HepG2 (cell line): ENCODE data around the gene RFXAP. TPM values are rescaled to one million over a fixed set of nuclear protein-coding genes. Genes with fewer than 3 reads are reported as not detected.

ENCODE experiments used
- ATAC-seq: fragments of 200-7000 bp; cut with Tn5 transposase; 3 replicates; pipeline ENCODE4 v1.9.1; 2020; ENCODE audit warnings: mild to moderate bottlenecking, moderate library complexity
- BruUV-seq: library from RNA; stranded (reverse); fragments of 400-500 nt; replicated peaks from 2 replicates; lab custom pipeline; 2021; lab: Mats Ljungman, UMichigan
- CTCF ChIA-PET: fragments of 300-600 bp; formaldehyde crosslinking; extraction: SDS; loops from one replicate; lab custom pipeline; 2021; ENCODE audit warnings: low total read pairs, inconsistent platforms, low intra/inter-chr PET ratio; lab: Yijun Ruan, JAX
- POLR2A ChIA-PET: fragments of 350-600 bp; sonication (Branson Sonifier 250); formaldehyde crosslinking; loops from one replicate; lab custom pipeline; 2020; ENCODE audit warnings: antibody characterized with exemption, inconsistent platforms; lab: Yijun Ruan, JAX
- DNase-seq: peaks from one replicate; pipeline ENCODE4 v3.0.0-alpha.2; 2015; ENCODE audit warnings: low spot score
- FAIRE-seq: peaks from 3 replicates; lab custom pipeline; 2011; peaks lifted over from hg19 to GRCh38; lab: Jason Lieb, UNC
- H2AFZ ChIP-seq: one replicate; pipeline ENCODE4 v1.6.1; 2011; ENCODE audit warnings: low read length, inconsistent platforms
- H3K27ac ChIP-seq: fragments of 300-600 bp; 3 replicates; pipeline ENCODE4 v1.8.0; 2011; ENCODE audit warnings: mixed run types, mild to moderate bottlenecking, mixed read lengths, low read length, inconsistent platforms; ENCODE audit not compliant: insufficient read depth; ENCODE audit errors: extremely low read length
- H3K27me3 ChIP-seq, 2 experiments: fragments of 200-600 bp in 1 of 2; 2 replicates in 1 of 2; 3 replicates in 1 of 2; pipeline versions ENCODE4 v1.6.0 to v1.8.0; 2011; ENCODE audit warnings: low read length in 2 of 2, mild to moderate bottlenecking in 2 of 2, moderate library complexity in 2 of 2, inconsistent platforms in 1 of 2; ENCODE audit not compliant: insufficient read depth in 2 of 2, control insufficient read depth in 1 of 2
- H3K36me3 ChIP-seq, 2 experiments: fragments of 200-600 bp in 1 of 2; replicated peaks in 1 of 2; 2 replicates in 1 of 2; 3 replicates in 1 of 2; pipeline versions ENCODE4 v1.5.1 to v1.8.0; 2011; ENCODE audit warnings: low read length in 2 of 2, inconsistent platforms in 1 of 2; ENCODE audit not compliant: insufficient read depth in 2 of 2, control insufficient read depth in 1 of 2
- H3K4me1 ChIP-seq: 2 replicates; pipeline ENCODE4 v1.5.1; 2012; ENCODE audit warnings: low read length, inconsistent platforms; ENCODE audit not compliant: insufficient read depth
- H3K4me2 ChIP-seq: 2 replicates; pipeline ENCODE4 v1.6.0; 2011; ENCODE audit warnings: low read depth, low read length, inconsistent platforms
- H3K4me3 ChIP-seq, 3 experiments: fragments of 200-600 bp in 1 of 3; sonication (generic), shearing (Covaris generic) in 1 of 3; replicated peaks in 1 of 3; 2 replicates each; pipeline ENCODE4 v1.5.1; 2011 to 2016; ENCODE audit warnings: low read length in 3 of 3, inconsistent platforms in 2 of 3, low read depth in 2 of 3, mild to moderate bottlenecking in 2 of 3, control low read depth in 1 of 3, mixed read lengths in 1 of 3; ENCODE audit not compliant: insufficient read depth in 1 of 3
- H3K79me2 ChIP-seq: one replicate; pipeline ENCODE4 v1.6.1; 2011; ENCODE audit warnings: low read length, inconsistent platforms; ENCODE audit not compliant: insufficient read depth
- H3K9ac ChIP-seq: 2 replicates; pipeline ENCODE4 v1.6.0; 2011; ENCODE audit warnings: mild to moderate bottlenecking, low read depth, low read length, inconsistent platforms; ENCODE audit not compliant: insufficient read depth
- H3K9me3 ChIP-seq: 2 replicates; pipeline ENCODE4 v1.5.1; 2012; ENCODE audit warnings: mild to moderate bottlenecking, low read length
- H4K20me1 ChIP-seq: 2 replicates; pipeline ENCODE4 v1.6.0; 2011; ENCODE audit warnings: inconsistent platforms, mild to moderate bottlenecking, low read length, moderate library complexity; ENCODE audit not compliant: insufficient read depth
- AKNA ChIP-seq: sonication (generic); formaldehyde crosslinking; IDR thresholded peaks from 2 replicates; pipeline ENCODE4 v1.4.0; 2020; ENCODE audit warnings: missing genetic modification reagents, borderline replicate concordance
- ATF4 ChIP-seq, 2 experiments: fragments of 450-650 bp in 1 of 2; sonication (generic) in 1 of 2; formaldehyde crosslinking; IDR thresholded peaks; 2 replicates each; pipeline versions ENCODE4 v1.5.0 to v1.8.0; 2020 to 2022; ENCODE audit warnings: mild to moderate bottlenecking in 1 of 2, missing genetic modification reagents in 1 of 2
- CHD2 ChIP-seq: IDR thresholded peaks from 2 replicates; pipeline ENCODE4 v1.6.1; 2011; ENCODE audit warnings: low read depth, low read length, improper control_type of control experiment
- DNMT3B ChIP-seq: conservative IDR thresholded peaks from 2 replicates; pipeline ENCODE4 v1.6.1; 2016; ENCODE audit warnings: missing biosample characterization, control low read depth
- FOXM1 ChIP-seq: sonication (generic); formaldehyde crosslinking; IDR thresholded peaks from 2 replicates; pipeline ENCODE4 v1.5.0; 2020; ENCODE audit warnings: missing genetic modification reagents
- HOXA5 ChIP-seq: sonication (generic); formaldehyde crosslinking; IDR thresholded peaks from 2 replicates; pipeline ENCODE4 v1.4.0; 2020; ENCODE audit warnings: missing genetic modification reagents
- HOXA7 ChIP-seq: sonication (generic); formaldehyde crosslinking; IDR thresholded peaks from 2 replicates; pipeline ENCODE4 v1.8.1; 2022; ENCODE audit warnings: mild to moderate bottlenecking, missing genetic modification reagents, moderate library complexity
- KAT8 ChIP-seq: IDR thresholded peaks from 2 replicates; pipeline ENCODE4 v1.6.1; 2016; ENCODE audit warnings: missing genetic modification reagents, missing compliant biosample characterization
- KLF11 ChIP-seq: IDR thresholded peaks from 2 replicates; pipeline ENCODE4 v1.6.1; 2016; ENCODE audit warnings: missing compliant biosample characterization
- KLF6 ChIP-seq: IDR thresholded peaks from 2 replicates; pipeline ENCODE4 v1.8.0; 2016; ENCODE audit warnings: missing biosample characterization, missing genetic modification reagents
- NRL ChIP-seq: sonication (generic); formaldehyde crosslinking; IDR thresholded peaks from 2 replicates; pipeline ENCODE4 v1.5.0; 2020; ENCODE audit warnings: missing genetic modification reagents, mild to moderate bottlenecking, moderate library complexity, borderline replicate concordance
- SIN3B ChIP-seq: fragments of 150-350 bp; IDR thresholded peaks from 2 replicates; pipeline ENCODE4 v1.6.1; 2014; ENCODE audit warnings: low read length
- TRIM24 ChIP-seq: sonication (generic); formaldehyde crosslinking; IDR thresholded peaks from 2 replicates; pipeline ENCODE4 v1.8.0; 2022; ENCODE audit warnings: mild to moderate bottlenecking, missing genetic modification reagents
- TSC22D2 ChIP-seq: sonication (generic); formaldehyde crosslinking; IDR thresholded peaks from 2 replicates; pipeline ENCODE4 v1.5.1; 2020; ENCODE audit warnings: missing genetic modification reagents, mild to moderate bottlenecking, borderline replicate concordance
- ZFP41 ChIP-seq: sonication (generic); formaldehyde crosslinking; IDR thresholded peaks from 2 replicates; pipeline ENCODE4 v1.4.0; 2020; ENCODE audit warnings: mild to moderate bottlenecking, missing genetic modification reagents, borderline replicate concordance
- ZNF546 ChIP-seq: sonication (generic); formaldehyde crosslinking; conservative IDR thresholded peaks from 2 replicates; pipeline ENCODE4 v1.8.1; 2023; ENCODE audit warnings: mild to moderate bottlenecking, missing genetic modification reagents
- WGBS: methylation state at CpG from one replicate; pipeline ENCODE4 v1.1.6; 2017; ENCODE audit warnings: low lambda C conversion rate; 5-methylcytosine and 5-hydroxymethylcytosine counted together
- in situ Hi-C: cut with HindIII; loops from 2 replicates; pipeline ENCODE4 v1.10.0; 2017; ENCODE audit warnings: low pct_unique_long_range_greater_than_20kb; ENCODE audit not compliant: extremely low pct_ligation_motif_present
- intact Hi-C: fragments of 100-400 bp; cut with micrococcal nuclease; formaldehyde crosslinking; loops from one replicate; pipeline ENCODE4 v1.10.0; 2022; ENCODE audit not compliant: unreplicated experiment
- polyA plus RNA-seq, 8 experiments: library from polyadenylated mRNA; depleted of rRNA in 3 of 8; stranded (reverse) in 7 of 8; unstranded in 1 of 8; fragments of >200 nt; fragmentation: Illumina TruSeq in 4 of 8; extraction: Trizol in 4 of 8; gene quantifications; 2 replicates each; pipeline versions ENCODE4 v1.2.1 to v1.2.3, GENCODE V29; 2011 to 2016; ENCODE audit warnings: low read depth in 4 of 8, missing spikeins in 1 of 8, mixed read lengths in 1 of 8; ENCODE audit not compliant: insufficient read depth in 1 of 8
- total RNA-seq, 5 experiments: library from RNA; depleted of rRNA; stranded (reverse); fragments of >200 nt; fragmentation: Illumina TruSeq; extraction: Trizol; gene quantifications; 2 replicates each; pipeline ENCODE4 v1.2.3, GENCODE V29; 2016; ENCODE audit warnings: low read depth in 1 of 5

Gene RFXAP
- total and polyA plus RNA-seq, 2 of the 13 experiments (the other 11 are each of a cell fraction or from before 2014, with no cell fraction given) = 1.8 to 7.9 TPM

DNA sequence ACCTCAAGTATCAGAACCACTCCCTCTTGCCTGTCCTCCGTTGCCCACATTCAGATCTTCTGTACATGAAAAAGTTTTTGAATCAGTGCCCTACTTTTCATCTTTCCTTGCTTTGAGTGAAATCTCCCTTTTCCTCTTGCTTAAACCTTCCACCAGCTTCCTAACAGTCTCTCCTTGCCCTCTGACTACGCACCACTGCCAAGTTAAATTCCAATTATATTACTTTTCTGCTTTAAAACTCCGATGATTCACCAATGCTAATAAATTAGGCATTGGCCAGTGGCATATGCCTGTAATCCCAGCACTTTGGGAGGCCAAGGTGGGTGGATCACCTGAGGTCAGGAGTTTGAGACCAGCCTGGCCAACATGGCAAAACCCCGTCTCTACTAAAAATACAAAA lies 30.7 kb upstream of the RFXAP start:
- Histone ChIP-seq H3K79me2 (no peaks in the 10 kb centered on the region), H3K4me1 (peaks cover 8% of the 10 kb centered on the region), H2AFZ (no peak overlapping the region), H3K4me3 (no peak overlapping the region), H3K27me3 (no peaks in the 10 kb centered on the region; a peak in 1 of 5 replicates), H3K36me3 (no peaks in the 10 kb centered on the region), H3K4me2 (no peak overlapping the region), H3K9me3 (no peaks in the 10 kb centered on the region), H3K27ac (no peak overlapping the region), H4K20me1 (no peaks in the 10 kb centered on the region), H3K9ac (no peak overlapping the region)
- ATAC-seq (no peak), DNase-seq (no peak), FAIRE-seq (no peak)
- in situ Hi-C loops (no loop called here), intact Hi-C loops (no loop called here)
- POLR2A ChIA-PET = no interaction called here
- 40% methylated on average over 4 of the region's 4 CpGs for WGBS
- BruUV-seq = no TSS peak
- TF ChIP-seq FOXM1 (no peak), TSC22D2 (CRISPR knock-in tag) (no peak), ATF4 (CRISPR knock-in tag; IDR thresholded peaks at IDR 0.05) (no peak), HOXA5 (no peak), SIN3B (no peak), CHD2 (no peak)
- CTCF ChIA-PET = no interaction called here

- in situ Hi-C loops = no loop called here
- no peak for FAIRE-seq
- TF ChIP-seq KLF6 (CRISPR knock-in tag) = no peak
- no peak for TF ChIP-seq AKNA (CRISPR knock-in tag)
- TF ChIP-seq ZNF546 (CRISPR knock-in tag) = no peak
- TF ChIP-seq HOXA7 (CRISPR knock-in tag) = no peak
- TF ChIP-seq NRL (CRISPR knock-in tag) = no peak
- TF ChIP-seq DNMT3B (CRISPR knock-in tag) = no peak
- no peak for TF ChIP-seq ZFP41 (CRISPR knock-in tag)
- no peak for TF ChIP-seq KLF11 (CRISPR knock-in tag)
- TF ChIP-seq TRIM24 = no peak
- TF ChIP-seq KAT8 (CRISPR knock-in tag) = no peak
These were observed 30.0 kb upstream of the RFXAP start for GRCh38 chr13:36789061-36789460.

More at GRCh38 chr13:36789061-36789460, 30.0 kb upstream of the RFXAP start:
- Histone ChIP-seq H3K79me2 (no peaks in the 10 kb centered on the region), H2AFZ (no peak overlapping the region), H3K27ac (no peak overlapping the region), H3K9ac (no peak overlapping the region), H3K9me3 (no peaks in the 10 kb centered on the region), H3K4me1 (peaks cover 4% of the 10 kb centered on the region), H4K20me1 (no peaks in the 10 kb centered on the region), H3K4me3 (no peak overlapping the region), H3K4me2 (no peak overlapping the region), H3K36me3 (no peaks in the 10 kb centered on the region), H3K27me3 (no peaks in the 10 kb centered on the region; a peak in 1 of 5 replicates)
- ChIA-PET POLR2A (no interaction called here), CTCF (no interaction called here)
- DNase-seq (no peak), ATAC-seq (no peak)
- BruUV-seq = no TSS peak
- intact Hi-C loops = no loop called here
- 60% methylated on average over 3 of the region's 3 CpGs for WGBS
